Fibroblast of villous mesenchyme (primary cell): ENCODE data around the gene THRAP3. TPM values are rescaled to one million over a fixed set of nuclear protein-coding genes. Genes with fewer than 3 reads are reported as not detected.
A peak's percentile ranks its signal among the peaks of the same experiment; 100 is the strongest.
"Not testable (repeated sequence)": the region's sequence is repeated elsewhere in the genome, so short reads cannot be mapped to it uniquely, and the experiment has no call there.

Experiments
- DNase-seq: peaks from one replicate; pipeline ENCODE4 v3.0.0-alpha.2; 2010; ENCODE audit warnings: low read depth
- H3K4me3 ChIP-seq: 2 replicates; pipeline ENCODE4 v1.5.1; 2011; ENCODE audit warnings: low read depth, mild to moderate bottlenecking, low read length
- CTCF ChIP-seq: IDR thresholded peaks from 2 replicates; pipeline ENCODE4 v1.5.1; 2012; ENCODE audit warnings: low read depth, mild to moderate bottlenecking, low read length; ENCODE audit not compliant: insufficient read depth
- total RNA-seq: library from RNA; depleted of rRNA; stranded (reverse); fragments of >200 nt; gene quantifications from 2 replicates; pipeline ENCODE4 v1.2.3, GENCODE V29; 2012

The THRAP3 gene
- total RNA-seq, 1 donor, result 130 TPM

GRCh38 chr1:36238433-36238832 is 14.2 kb downstream of the THRAP3 start:
- peak; percentile 48 for DNase-seq
- TF ChIP-seq CTCF, result no peak
- no peak overlapping the region for H3K4me3 ChIP-seq

GRCh38 chr1:36239941-36240637 is 15.8 kb downstream of the THRAP3 start:
- DNase-seq, result peak; percentile 46
- TF ChIP-seq CTCF, result no peak
- H3K4me3 ChIP-seq, result no peak overlapping the region

- TF ChIP-seq CTCF, result no peak
- no peak overlapping the region for H3K4me3 ChIP-seq
- DNase-seq, result peak; percentile 30
Observed at GRCh38 chr1:36247538-36247937, 23.3 kb downstream of the THRAP3 start.

- peak; percentile 95 for DNase-seq
- H3K4me3 ChIP-seq, result no peak overlapping the region
- TF ChIP-seq CTCF, result no peak
Observed at GRCh38 chr1:36248250-36248894, 24.1 kb downstream of the THRAP3 start.

- TF ChIP-seq CTCF, result no peak
- H3K4me3 ChIP-seq, result no peak overlapping the region
- DNase-seq, result peak; percentile 21
Observed at GRCh38 chr1:36251794-36252481, 27.7 kb downstream of the THRAP3 start.

GRCh38 chr1:36252482-36252824 is 28.2 kb downstream of the THRAP3 start:
- not testable (repeated sequence) for DNase-seq, H3K4me3 ChIP-seq

GRCh38 chr1:36253161-36253862 is 29.1 kb downstream of the THRAP3 start:
- no peak for TF ChIP-seq CTCF
- DNase-seq, result peak; percentile 73
- no peak overlapping the region for H3K4me3 ChIP-seq
